ENCODE results near the gene RASA1. TPM values are rescaled to one million over a fixed set of nuclear protein-coding genes. Genes with fewer than 3 reads are reported as not detected.

RASA1 gene
- total RNA-seq, 1 donor from 2014 or later, result 36.4 TPM

Small RNAs within 50 kb of the gene (small RNA-seq; reads per million reads assigned to genes)
- not detected for gene RN7SL629P (ENCODE audit: low replicate concordance)
- gene RNU6-606P (ENCODE audit: low replicate concordance), result not detected
- not detected for gene RNU6-727P (ENCODE audit: low replicate concordance)

Other genes starting within 250 kb of the RASA1 start
- 74.6 TPM for gene CCNH, start 145.0 kb downstream of the RASA1 start, total RNA-seq

Measured in skin of body (tissue), 2 donors.